NK-92 treated with Interleukin-12 subunit alpha and Interleukin-12 subunit beta, amount 100 ng/mL, for 24 hours (cell line): ENCODE results near the gene GPN2.

Source experiments
- DNase-seq: peaks from one replicate; lab custom pipeline; 2025; lab: John Stamatoyannopoulos, UW

GPN2 gene

GRCh38 chr1:26889551-26890466 is at the start of gene GPN2:
Gene GPN2 (minus strand): TSS chr1:26890283. CDS start chr1:26890096, 187 bp downstream.
- DNase-seq = peak; percentile 65

DNA sequence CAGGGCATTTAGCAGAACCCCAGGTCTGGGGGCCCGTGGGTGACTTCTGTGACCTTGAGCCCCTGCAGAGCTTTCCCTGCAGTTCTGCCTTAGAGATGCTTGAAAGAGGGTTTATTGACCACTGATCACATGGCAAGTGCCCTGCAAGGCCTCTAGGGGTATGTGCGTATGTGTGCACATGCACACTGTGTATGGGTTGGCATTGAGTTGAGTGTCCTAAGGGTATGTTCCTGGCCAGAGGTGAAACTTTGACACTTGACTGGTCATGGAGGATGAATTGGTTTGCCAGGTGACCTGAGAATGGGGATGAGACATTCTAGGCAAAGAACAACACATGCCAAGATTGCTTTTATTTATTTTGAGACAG is 48.6 kb upstream of the GPN2 start:
- DNase-seq = no peak

GRCh38 chr1:26938004-26938658 is 48.0 kb upstream of the GPN2 start:
- no peak for DNase-seq

GRCh38 chr1:26936823-26937222 is 46.7 kb upstream of the GPN2 start:
- no peak for DNase-seq

DNA sequence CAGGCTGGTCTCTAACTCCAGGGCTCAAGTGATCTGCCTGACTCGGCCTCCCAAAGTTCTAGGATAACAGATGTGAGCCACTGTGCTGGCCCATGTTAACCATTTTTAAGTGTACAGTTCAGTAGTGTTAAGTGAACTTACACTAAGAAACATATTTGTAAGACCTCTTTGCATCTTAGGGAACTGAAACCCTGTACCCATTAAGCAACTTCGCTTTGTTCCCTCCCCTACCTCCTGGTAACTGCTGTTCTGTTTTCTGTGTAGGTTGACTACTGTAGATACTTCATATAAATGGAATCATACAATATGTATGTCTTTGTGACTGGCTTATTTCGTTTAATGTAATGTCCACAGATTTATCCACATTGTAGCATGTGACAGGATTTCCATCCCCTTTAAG is 42.4 kb upstream of the GPN2 start:
- DNase-seq = no peak

DNA sequence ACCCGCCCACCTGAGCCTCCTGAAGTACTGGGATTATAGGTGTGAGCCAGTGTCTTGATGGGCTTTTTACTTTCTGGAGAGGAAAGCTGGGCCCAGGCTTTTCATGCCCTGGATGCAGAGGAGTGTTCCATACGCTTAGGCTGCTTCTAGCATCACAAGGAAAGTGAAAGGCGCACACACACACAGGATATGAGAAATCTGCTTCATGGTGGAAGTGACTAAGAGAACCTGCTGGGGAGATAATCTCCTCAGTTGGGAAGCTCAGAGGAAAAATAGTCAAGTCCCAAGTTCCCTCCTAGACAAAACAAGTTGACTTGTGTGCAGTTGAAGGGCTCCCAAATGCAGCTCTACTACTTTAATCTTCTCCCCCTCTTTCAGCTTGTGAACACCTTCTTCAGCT is 33.6 kb upstream of the GPN2 start:
- no peak for DNase-seq

- no peak for DNase-seq
Observed at GRCh38 chr1:26922901-26923300, 32.8 kb upstream of the GPN2 start.

DNA sequence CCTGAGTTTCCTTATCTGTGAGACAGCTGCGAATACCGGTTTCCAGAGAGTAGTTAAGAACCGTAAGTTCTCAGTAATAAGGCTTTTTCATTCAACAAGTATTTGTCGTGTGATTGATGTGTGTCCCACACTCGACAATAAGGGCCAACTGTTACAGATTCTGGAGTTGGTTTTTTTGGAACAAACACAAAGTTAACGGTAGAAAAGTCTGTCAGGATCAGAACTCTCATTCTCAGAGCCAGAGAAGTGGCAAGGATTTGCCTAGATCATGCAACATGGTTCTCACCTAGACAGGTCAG is 32.3 kb upstream of the GPN2 start:
- DNase-seq = no peak

DNA sequence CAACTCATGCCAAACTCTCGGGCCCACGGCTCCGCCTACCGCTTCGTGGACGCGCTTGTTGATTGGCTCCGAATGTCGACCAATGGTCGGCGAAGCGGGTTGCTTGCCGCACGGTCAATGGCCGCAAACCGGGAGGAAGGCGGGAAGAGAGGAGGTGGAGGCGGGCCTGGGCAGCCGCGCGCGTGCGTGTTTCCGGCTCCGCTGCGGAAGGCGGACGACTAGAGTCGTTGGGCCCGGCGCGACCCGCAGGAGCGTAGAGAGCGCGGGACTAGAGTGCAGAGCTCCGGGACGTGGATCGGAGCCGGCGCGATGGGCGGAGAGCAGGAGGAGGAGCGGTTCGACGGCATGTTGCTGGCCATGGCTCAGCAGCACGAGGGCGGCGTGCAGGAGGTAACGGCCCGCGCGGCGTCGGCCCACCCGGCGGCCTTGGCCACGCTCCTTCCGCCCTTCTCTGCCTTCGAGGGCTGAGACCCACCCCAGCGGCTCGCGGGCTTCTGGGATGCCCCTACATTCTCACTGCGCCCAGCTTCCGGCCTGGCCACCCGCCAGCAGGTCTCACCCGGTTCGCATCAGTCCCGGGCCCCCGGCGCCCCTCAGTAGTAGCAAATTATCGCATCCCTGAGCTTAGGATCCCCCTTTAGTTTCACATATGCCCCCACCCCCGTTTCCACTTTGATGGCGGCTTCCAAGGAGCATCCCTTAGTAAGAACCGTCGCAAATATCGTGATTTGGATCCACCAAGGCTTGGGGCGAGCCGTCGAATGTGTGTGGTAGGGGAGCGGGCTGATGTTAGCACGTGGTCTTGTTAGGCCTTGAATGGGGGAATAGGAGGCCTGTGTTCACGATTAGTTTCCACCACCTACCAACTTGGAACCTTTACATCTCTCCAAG is 31.7 kb upstream of the GPN2 start, which contains the start of gene NUDC:
Gene NUDC, plus strand, starts transcription at position 204 of the 891 bp plus-strand sequence. Its CDS starts 106 bp downstream, at position 310.
- peak; percentile 98 for DNase-seq

DNA sequence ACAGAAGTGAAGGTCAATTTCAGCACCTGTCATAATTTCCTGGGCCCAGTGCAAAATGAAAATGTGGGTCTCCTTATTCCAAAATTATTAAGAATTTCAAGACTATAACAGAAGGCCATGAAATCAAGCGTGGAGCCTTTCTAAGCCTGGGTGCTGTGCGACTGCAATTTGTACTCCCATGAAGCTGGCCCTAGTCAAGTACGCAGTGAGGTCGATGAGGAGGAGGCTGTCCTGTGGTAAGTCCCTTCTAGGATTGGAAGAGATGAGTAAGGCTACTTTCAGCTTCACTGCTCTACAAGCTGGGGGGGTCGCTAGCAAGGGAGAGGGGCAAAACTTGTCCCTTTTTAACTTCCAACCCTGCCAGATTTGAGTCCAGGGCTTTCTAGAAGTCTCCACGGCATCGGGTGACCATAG is 31.1 kb upstream of the GPN2 start:
- DNase-seq = no peak

DNA sequence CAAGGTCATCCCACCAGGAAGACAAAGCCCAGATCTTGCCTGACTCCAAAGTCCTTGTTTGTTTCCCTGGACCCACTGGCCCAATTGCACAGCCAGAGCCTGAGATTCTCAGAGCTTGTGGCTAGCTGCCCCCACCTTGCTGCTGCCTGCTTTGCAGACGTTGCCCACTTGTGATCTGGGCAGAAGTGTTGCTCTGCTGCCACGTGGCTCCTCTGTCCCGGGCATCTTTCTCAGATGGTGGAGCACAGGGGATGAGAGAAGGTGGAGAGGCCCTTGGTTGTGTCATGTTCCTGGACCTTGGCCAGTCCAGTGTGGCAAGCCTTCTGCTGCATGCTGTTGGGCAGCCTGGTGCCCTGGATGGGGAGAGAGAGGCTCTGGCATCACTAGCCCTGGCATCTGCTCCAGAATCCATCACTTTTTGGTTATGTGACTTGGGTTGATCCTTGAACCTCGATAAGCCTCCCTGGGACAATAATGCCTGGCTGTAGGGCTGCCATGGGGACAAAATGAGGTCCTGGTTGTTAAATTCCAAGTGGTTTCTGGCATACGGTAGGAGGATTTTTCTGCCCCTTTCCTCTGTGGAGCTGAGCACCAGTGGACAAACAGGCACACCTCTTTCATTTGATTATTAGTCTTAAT is 25.2 kb upstream of the GPN2 start:
- DNase-seq = no peak

GRCh38 chr1:26913754-26914619 is 23.9 kb upstream of the GPN2 start, which contains the start of gene NR0B2:
Gene NR0B2 (minus strand): TSS chr1:26913975. CDS start chr1:26913940, 35 bp downstream.
- DNase-seq = no peak

GRCh38 chr1:26913389-26913753 is 23.3 kb upstream of the GPN2 start:
- DNase-seq = no peak

DNA sequence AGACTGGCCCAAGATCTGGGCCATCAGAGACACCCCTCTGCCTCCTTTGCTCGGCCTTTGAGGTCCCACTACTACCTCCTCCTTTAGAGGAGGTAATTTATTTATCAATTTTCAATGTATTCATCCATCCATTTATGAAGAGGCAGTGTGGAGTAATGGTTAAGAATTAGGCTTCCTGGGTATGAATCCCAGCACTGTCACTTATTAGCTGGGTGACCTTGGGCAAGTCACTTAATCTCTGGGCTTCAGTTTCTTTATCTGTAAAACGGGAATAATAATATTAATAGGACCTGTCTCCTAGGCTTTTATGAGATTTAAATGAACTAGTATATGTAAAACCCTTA is 22.0 kb upstream of the GPN2 start:
- DNase-seq = no peak

- DNase-seq = no peak
Observed at GRCh38 chr1:26911399-26912146, 21.5 kb upstream of the GPN2 start.

- no peak for DNase-seq
Observed at GRCh38 chr1:26910343-26911160, 20.5 kb upstream of the GPN2 start.

DNA sequence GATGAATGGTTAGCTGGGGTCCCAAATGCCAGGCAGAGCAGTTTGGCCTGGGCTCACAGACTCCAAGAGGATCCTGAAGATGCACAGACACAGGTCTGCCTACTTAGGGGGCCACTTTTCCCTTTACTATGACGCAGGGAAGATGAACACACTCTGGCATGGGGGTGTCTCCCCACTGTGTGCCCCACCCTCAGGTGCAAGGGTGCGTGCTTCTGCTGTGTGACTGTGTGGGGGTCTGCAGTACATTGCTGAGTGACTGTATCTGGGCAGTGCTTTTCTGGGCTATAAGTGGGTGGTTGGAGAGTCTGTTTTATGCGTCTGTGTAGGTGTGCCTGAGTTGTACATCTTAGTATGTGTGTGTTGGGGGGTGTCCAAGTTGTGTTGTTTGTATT is 19.9 kb upstream of the GPN2 start:
- DNase-seq = no peak

- DNase-seq = no peak
Observed at GRCh38 chr1:26907071-26907917, 17.2 kb upstream of the GPN2 start.
